NCI-H748 treated with DMSO at 0.1 percent for 48 hours (cell line): ENCODE measurements around the gene PIM3.
A peak's percentile ranks its signal among the peaks of the same experiment; 100 is the strongest.

Experiments used
- DNase-seq: peaks from one replicate; lab custom pipeline; 2025; lab: John Stamatoyannopoulos, UW

The PIM3 gene

DNA sequence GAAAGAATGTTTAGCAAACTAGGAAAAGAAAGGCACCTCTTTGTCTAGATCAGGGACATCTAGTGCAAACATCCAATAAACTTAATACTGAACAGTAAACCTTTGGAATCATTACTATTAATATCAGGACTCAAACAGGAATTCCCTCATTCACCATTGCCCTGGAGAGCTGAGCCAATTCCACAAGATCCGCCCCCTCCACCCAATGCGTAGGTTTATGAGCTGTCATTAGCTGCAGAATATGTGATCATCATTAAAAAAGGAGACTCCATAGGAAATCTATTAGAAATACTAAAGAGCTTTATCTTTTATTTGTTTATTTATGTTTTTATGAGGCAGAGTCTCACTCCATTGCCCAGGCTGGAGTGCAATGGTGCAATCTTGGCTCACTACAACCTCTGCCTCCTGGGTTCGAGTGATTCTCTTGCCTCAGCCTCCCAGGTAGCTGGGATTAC is 46.5 kb downstream of the PIM3 start:
- DNase-seq, result no peak

DNA sequence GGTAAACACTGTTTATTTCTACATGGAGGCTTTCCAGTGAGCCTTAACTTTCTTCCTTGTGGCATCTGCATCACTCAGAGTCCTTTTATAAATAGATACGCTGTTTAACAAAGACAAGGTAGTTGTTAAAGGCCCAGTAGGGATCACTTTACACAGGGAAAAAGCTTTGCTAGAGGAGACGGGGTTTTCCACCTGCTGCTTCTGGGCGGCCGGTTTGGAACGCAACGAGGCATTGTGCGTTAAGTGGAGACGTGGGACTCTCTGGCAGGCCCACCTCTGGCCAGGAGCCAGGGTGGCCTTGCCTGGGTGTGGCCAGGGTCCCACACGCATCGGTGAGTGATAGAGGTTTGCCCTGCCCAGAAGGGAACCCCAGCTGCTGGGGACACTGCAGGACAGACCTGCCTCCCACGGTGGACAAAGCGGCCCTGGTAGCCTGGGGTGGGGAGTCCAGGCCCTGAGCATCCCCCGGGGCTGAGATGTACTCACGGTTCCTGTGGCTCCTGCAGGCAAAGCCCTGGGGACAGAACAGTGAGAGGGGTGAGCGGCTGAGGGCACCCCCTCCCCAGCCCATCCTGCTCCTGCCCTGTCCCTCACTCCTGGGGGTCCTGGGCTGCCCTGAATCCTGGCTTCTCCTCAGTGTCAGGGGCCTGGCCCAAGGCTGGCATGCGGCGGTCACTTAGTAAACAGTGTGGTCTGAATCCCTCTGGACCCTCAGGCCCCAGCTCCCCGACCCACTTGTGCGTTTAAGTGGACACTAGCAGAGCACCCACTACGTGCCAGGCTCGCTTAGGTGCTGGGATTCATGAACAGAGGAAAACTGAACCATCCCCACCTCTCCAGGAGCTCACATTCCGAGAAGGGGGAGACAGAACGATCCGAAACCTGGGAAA is 47.8 kb downstream of the PIM3 start:
- DNase-seq, result peak; percentile 82

DNA sequence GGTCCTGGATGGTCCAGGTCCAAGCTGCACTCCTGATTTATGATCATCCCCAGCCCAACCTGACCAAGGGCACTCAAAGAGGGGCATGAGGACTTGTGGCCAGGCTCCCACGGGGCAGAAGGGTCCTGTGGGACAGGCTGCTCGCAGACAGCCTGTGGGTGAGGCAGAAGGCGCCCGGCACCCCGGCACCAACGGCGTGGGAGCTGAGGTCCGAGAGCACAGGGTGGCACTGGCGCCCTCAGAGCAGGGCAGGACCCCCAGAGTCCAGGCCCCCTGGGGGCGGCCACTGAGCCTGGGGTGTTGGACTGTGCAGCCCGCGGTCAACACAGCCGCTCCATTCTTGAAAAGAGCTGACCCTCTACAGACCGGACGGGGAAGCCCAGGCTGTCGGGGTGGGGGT is 48.7 kb downstream of the PIM3 start:
- DNase-seq, result no peak

DNA sequence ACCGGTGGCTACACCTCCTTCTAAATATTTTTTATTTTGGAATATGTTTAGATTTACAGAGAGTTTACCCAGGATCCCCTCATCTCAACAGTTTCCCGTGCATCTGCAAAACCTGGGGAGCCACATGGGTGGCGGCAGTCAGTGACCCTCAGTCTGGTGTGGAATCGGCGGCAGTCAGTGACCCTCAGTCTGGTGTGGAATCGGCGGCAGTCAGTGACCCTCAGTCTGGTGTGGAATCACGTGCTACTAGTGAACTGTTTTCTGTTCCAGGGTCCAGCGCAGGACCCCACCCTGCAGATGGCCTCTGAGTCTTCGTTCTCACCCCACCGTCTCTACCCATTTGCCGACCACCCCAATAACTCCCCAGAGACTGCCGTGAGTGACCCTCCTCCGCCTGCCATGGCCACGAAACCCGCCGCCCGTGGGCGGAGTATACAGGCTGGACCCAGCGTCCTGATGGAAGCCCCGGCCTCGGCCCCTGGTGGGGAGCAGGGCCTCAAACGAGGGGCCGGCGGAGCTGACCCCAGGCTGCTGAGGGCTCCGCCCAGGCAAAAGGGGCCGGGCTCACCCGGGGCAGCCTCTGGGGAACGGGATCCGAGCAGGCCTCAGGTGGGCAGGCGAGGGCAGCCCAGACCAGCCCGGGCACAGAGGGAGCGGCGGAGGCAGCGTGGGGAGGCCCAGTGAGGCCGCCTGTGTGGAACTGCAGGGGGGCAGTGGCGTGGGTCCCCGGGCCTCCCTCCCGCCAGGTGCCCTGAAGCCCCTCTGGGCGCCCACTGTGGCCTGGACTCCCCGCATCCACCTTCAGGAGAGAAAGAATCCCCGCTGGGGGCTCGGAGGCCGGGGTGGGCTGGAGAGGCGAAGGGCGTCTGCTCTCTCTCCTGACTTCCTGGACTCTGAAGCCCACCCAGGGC is 49.4 kb downstream of the PIM3 start:
- DNase-seq, result no peak

DNA sequence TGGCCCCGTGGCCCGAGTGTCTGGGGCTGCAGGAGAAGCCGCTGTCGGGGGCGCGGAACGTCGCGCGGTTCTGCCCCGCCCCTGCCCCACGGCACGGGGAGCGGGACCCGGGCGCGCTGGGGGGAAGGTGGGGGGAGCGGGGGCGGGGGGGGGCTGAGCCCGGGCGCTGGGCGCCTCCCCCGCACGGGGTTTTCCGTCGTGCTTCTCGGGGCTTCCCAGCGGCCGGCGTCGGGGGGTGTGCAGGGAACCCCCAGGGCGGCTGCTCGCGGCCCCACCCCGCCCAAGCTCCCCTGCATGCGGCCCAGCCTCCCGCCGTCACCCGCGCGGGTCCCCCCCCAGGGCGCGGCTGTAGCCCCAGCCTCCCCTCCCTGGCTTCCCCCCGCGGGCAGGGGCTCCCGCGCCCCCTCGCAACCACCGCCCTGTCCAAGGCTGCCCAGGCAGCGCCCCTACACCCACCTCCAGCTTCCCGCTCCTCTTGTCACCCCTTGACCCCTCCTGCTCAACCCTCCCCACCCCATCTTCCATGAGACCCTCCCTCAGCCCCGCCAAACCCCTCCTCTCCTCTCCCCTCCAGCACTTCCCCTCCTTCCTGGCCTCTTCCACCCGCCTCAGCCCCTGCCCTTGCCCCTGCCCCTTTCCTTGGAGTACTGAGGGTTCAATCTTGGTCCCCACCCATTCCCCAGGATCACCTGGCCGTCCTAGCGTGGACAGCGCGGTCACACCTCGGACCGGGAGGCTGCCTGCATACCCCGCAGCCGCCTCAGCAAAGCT is 50.3 kb downstream of the PIM3 start:
- no peak for DNase-seq

DNA sequence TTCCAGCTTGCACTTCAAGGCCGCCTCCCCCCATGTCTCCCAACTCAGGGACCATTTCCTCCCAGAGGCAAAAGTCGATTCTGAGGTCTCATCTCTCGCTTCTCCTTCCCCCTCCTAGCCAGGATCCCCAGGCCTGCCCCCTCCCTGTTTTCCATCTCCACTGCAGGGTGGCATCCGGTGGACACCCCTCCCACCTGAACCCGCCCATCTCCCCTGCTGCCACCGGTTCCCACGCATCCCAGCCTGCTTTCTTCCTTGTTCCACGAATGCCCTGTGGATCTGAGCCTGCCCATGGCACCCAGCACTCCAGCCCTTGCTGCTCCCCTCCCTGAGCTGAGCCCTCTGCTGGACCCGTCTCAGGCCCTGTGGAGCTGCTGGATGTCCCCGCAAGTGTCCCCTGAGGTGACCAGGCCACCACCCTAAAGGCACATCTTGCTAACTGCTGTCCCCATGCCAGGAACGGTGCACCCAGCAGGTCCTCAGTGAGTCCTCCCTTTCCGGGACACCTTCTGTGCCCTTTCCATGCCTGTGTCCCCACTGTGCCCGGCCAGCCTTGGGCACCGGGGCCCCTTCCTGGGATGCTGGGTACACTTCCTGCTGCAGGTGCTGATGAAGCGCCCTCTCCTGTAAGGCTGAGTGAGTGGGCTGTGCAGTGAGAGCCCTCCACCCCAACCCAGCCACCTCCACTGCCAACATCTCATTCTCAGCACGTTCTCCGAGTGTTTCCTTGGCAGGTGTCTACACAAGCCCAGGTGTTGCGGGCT is 51.1 kb downstream of the PIM3 start:
- no peak for DNase-seq

DNA sequence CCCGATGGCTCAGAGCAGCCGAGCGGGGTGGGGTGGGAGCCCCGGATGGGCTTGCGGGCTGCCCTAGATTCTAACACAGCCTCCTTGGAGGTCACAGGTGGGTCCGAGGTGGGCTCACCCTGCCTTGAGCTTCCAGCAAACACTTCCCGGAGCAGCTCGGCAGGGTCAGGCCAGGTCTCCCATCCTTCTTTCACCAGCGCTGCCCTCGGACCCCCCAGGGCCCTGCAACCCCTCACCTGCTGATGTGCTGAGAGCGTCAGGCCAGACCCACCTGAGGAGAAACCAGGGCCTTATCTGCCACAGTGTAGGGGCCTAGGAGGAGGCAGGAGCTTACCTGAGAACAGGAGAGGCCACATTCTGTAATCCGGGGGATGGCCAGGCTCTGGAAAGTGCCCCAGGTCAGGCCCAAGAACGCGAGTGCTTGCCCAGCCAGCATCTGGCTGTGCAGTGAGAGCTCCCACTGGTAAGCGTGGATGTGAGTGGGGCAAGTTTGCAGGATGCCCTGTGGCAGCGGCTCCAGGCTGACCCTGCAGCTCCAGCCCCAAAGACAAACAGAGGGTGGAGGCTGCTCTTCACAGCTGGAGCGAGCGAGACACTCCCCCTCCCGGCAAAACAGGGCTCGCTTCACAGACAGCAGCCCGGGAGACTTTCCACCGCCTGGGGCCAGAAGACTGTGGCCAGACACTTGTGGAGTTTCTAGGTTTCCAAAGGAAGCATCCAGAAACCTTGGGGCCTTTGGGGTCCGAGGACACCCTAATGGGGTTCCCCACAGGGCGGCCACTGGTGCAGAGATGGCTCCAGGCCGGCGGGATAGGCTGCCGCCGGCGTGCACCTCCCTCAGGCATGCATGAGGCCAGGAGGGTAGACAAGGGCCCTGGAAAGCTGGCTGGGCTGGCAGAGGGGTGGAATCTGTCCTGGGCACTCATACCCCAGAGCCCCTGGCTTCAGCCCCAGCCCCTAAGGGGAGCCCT is 51.9 kb downstream of the PIM3 start, which contains the start of gene IL17REL:
Gene IL17REL, minus strand, starts transcription at position 555 of the 971 bp plus-strand sequence. Its CDS starts 119 bp downstream, at position 436.
- DNase-seq, result no peak
